K562 (cell line): Measurements from ENCODE around the gene KIF6.

Experiments used
- AFF4 ChIP-seq: sonication (generic); formaldehyde crosslinking; IDR thresholded peaks from 2 replicates; pipeline ENCODE4 v1.8.0; 2023; ENCODE audit warnings: mild to moderate bottlenecking, missing genetic modification reagents
- COPS2 ChIP-seq: fragments of 450-650 bp; conservative IDR thresholded peaks from 2 replicates; pipeline ENCODE4 v1.6.1; 2016; ENCODE audit warnings: mild to moderate bottlenecking, moderate library complexity
- CTCF ChIP-seq, 3 experiments: IDR thresholded peaks in 2 of 3; conservative IDR thresholded peaks in 1 of 3; 2 replicates each; pipeline ENCODE4 v1.5.1; 2011 to 2012; ENCODE audit warnings: low read length in 3 of 3, mild to moderate bottlenecking in 3 of 3, control low read depth in 2 of 3, improper control_type of control experiment in 1 of 3, inconsistent platforms in 1 of 3, low read depth in 1 of 3, mixed read lengths in 1 of 3, moderate library complexity in 1 of 3; ENCODE audit not compliant: insufficient read depth in 2 of 3
- EZH2 ChIP-seq: IDR thresholded peaks from 2 replicates; pipeline ENCODE4 v1.6.1; 2012; ENCODE audit warnings: low read depth, mild to moderate bottlenecking, inconsistent platforms, low read length, borderline replicate concordance
- GABPA ChIP-seq: fragments of 200-800 bp; sonication (Bioruptor generic); conservative IDR thresholded peaks from 2 replicates; pipeline ENCODE4 v1.6.1; 2016; ENCODE audit warnings: low read depth, missing genetic modification characterization, missing compliant biosample characterization
- HMGXB4 ChIP-seq: sonication (generic); formaldehyde crosslinking; IDR thresholded peaks from 2 replicates; pipeline ENCODE4 v1.8.1; 2023; ENCODE audit warnings: mild to moderate bottlenecking, missing genetic modification reagents
- L3MBTL2 ChIP-seq: fragments of 450-650 bp; IDR thresholded peaks from 2 replicates; pipeline ENCODE4 v1.6.1; 2016; ENCODE audit warnings: mild to moderate bottlenecking, moderate library complexity
- POLR2AphosphoS5 ChIP-seq: IDR thresholded peaks from 2 replicates; pipeline ENCODE4 v1.6.1; 2011; ENCODE audit warnings: mild to moderate bottlenecking, low read depth, low read length, moderate library complexity; ENCODE audit not compliant: control insufficient read depth, insufficient read depth
- RAD21 ChIP-seq, 2 experiments: fragments of 250-450 bp in 1 of 2; fragments of 450-650 bp in 1 of 2; sonication (Bioruptor Pico) in 1 of 2; formaldehyde crosslinking in 1 of 2; IDR thresholded peaks in 1 of 2; conservative IDR thresholded peaks in 1 of 2; 2 replicates each; pipeline versions ENCODE4 v1.4.0 to v1.8.0; 2020 to 2022; ENCODE audit warnings: mild to moderate bottlenecking in 2 of 2, moderate library complexity in 1 of 2
- RFX5 ChIP-seq: IDR thresholded peaks from 2 replicates; pipeline ENCODE4 v1.6.1; 2011; ENCODE audit warnings: low read depth, mild to moderate bottlenecking, improper control_type of control experiment, low read length
- TARDBP ChIP-seq: fragments of 450-650 bp; IDR thresholded peaks from 2 replicates; pipeline ENCODE4 v1.6.1; 2016
- TRIM28 ChIP-seq: fragments of 450-650 bp; IDR thresholded peaks from 2 replicates; pipeline ENCODE4 v1.6.1; 2017
- ZNF639 ChIP-seq, 2 experiments: fragments of 200-800 bp in 1 of 2; sonication (Bioruptor generic) in 1 of 2; sonication (generic) in 1 of 2; formaldehyde crosslinking in 1 of 2; IDR thresholded peaks in 1 of 2; conservative IDR thresholded peaks in 1 of 2; 2 replicates each; pipeline versions ENCODE4 v1.5.0 to v1.6.1; 2016 to 2020; ENCODE audit warnings: missing compliant biosample characterization in 1 of 2, missing genetic modification characterization in 1 of 2, missing genetic modification reagents in 1 of 2
- ZNF75A ChIP-seq: fragments of 450-650 bp; formaldehyde crosslinking; IDR thresholded peaks from 2 replicates; pipeline ENCODE4 v1.4.0; 2020; ENCODE audit warnings: mild to moderate bottlenecking

- no peak for TF ChIP-seq POLR2AphosphoS5
- no peak for TF ChIP-seq ZNF75A
- no peak for TF ChIP-seq RFX5
- TF ChIP-seq TARDBP = no peak
- no peak for TF ChIP-seq CTCF (IDR thresholded peaks at IDR 0.05 in 2 of 3, conservative IDR thresholded peaks at IDR 0.05 in 1 of 3; ENCODE audit: insufficient read depth in 2 of 3, low read depth in 1 of 3, low read length in 3 of 3)
- TF ChIP-seq GABPA (tag) = no peak
- no peak for TF ChIP-seq AFF4 (CRISPR knock-in tag)
- TF ChIP-seq EZH2 = no peak
- TF ChIP-seq COPS2 = no peak
- no peak for TF ChIP-seq TRIM28
- TF ChIP-seq ZNF639 (CRISPR knock-in tag; conservative IDR thresholded peaks at IDR 0.05 in 1 of 2, IDR thresholded peaks at IDR 0.05 in 1 of 2) = no peak
- TF ChIP-seq HMGXB4 (CRISPR knock-in tag) = no peak
- no peak for TF ChIP-seq RAD21 (CRISPR knock-in tag; conservative IDR thresholded peaks at IDR 0.05 in 1 of 2, IDR thresholded peaks at IDR 0.05 in 1 of 2)
- TF ChIP-seq L3MBTL2 = no peak
Measured at GRCh38 chr6:39558591-39559190, 166.5 kb downstream of the KIF6 start.
